ENCODE data around the gene TXNRD1.
"Not testable (repeated sequence)": the region's sequence is repeated elsewhere in the genome, so short reads cannot be mapped to it uniquely, and the experiment has no call there.

Gene TXNRD1

DNA sequence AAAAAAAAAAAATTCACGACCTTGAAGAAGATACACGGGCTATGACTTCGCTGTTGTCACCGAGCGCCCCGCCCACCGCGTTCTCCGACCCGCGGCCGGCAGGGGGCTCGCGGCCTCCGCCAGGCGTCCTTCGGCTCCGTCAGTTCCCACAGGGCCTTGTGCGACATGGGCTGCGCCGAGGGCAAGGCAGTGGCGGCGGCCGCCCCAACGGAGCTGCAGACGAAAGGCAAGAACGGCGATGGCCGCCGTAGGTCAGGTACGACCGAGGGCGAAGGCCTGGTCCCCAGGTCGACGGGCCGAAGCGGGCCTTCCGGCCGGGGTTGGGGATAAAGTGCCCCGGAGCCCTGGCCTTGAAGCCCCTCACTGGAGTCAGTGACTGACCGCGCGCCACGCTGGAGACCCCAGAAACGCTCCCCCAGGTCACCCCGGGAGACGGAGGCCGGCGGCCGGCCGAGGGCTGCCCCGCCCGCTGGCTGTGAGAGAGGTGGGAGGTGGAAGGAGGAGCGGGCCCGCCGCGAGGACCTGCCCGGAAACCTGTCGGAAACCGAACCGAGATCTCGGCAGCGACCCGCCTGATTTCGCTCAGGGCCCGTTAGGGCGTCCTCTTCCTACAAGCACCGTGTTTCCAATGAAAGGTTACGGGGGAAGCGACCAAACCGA is at the start of gene TXNRD1:
TXNRD1 (plus strand) TSS at position 142 of the 660 bp plus-strand sequence; CDS start at position 166, 24 bp downstream.
- DNase-seq: peak; percentile 91

GRCh38 chr12:104165801-104166200 is 49.8 kb upstream of the TXNRD1 start:
- no peak for DNase-seq

- no peak for DNase-seq
Measured at GRCh38 chr12:104166465-104166864, 49.1 kb upstream of the TXNRD1 start.

- DNase-seq: no peak
Measured at GRCh38 chr12:104167519-104168458, 47.8 kb upstream of the TXNRD1 start.

DNA sequence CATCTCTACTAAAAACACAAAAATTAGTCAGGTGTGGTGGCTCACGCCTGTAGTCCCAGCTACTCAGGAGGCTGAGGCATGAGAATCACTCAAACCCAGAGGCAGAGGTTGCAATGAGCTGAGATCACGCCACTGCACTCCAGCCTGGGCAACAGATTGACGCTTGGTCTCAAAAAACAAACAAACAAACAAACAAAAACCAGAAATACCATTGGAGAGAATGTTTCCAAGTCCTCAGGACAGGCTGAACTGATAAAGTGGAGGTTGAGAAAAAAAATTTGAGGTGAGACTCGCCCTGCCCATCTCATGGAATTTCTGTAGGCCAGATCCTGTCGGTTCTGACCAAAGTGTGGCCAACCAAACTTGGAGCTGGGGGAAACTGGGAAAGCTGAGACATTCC is 47.0 kb upstream of the TXNRD1 start:
- no peak for DNase-seq

- peak; percentile 38 for DNase-seq
Measured at GRCh38 chr12:104171785-104172569, 43.6 kb upstream of the TXNRD1 start.

DNA sequence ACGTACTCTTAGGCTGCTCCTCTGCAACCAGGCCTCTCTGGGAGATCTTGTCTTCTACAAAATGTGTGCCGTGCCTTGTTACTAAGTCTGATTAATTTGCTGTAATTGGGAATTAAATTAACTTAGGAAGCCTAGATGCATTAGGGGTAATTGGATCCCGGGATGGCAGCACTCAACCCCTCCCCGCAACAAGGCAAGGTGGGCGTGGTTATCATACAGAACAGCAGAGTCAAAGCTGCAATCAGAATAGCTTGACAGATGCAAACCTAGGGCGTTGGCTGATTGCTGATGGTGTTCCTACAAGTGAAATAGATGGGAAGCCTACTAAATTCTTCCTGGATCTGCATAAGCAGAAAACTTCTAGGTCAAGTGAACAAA is 43.0 kb upstream of the TXNRD1 start:
- DNase-seq: no peak

DNA sequence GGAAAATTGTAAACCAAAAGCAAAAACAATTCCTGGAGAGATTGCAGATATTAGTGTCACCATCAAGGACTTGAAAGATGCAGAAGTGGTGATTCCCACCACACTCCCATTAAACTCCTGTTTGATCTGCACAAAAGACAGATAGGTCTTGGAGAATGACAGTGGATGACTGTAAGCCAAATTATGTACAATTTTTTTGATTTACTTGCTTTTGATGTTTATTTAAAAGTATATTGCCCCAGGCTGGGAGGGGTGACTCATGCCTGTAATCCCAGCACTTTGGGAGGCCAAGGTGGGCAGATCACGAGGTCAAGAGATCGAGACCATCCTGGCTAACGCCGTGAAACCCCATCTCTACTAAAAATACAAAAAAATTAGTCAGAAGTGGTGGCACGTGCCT is 41.8 kb upstream of the TXNRD1 start:
- not testable (repeated sequence) for DNase-seq

DNA sequence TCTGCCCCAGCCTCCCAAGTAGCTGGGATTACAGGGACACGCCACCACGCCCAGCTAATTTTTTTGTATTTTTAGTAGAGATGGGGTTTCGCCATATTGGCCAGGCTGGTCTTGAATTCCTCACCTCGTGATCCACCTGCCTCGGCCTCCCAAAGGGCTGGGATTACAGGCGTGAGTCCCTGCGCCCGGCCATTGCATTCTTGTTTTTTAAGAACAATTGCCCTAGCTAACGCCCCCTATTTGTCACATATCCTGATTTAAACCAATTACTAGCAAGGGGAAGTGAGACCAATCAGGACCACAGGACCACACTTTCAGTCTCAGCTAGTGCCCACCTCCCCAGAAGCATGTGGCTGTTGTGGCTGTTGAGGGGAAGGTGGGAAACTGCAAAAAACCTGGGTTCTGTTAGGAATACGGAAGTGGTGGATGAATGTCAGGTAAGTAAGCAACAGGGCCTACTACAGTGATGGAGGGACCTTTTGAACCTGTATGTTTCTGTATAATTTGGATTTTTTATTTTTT is 39.8 kb upstream of the TXNRD1 start:
- peak; percentile 22 for DNase-seq

GRCh38 chr12:104177336-104177662 is 38.3 kb upstream of the TXNRD1 start:
- no peak for DNase-seq

GRCh38 chr12:104177663-104178501 is 37.7 kb upstream of the TXNRD1 start:
- peak; percentile 44 for DNase-seq

GRCh38 chr12:104180374-104180773 is 35.2 kb upstream of the TXNRD1 start:
- peak; percentile 2 for DNase-seq

DNA sequence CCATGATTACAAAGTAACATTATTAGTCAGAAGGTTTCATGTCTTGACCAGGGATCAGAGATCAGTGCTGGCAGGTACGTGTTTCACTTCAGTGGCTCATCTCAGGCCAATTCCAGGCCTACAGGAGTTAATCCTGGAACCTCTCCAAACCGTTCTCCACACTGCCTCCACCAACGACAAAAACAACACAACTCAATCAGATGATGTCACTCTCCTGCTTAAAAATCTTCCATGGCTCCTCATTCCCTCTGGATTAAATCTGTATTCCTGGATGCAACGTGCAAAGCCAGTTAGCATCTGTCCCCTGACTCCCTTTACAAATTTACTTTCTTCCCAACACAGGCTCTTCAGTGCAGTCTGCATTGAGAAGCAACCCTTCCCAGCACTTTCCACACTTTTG is 34.3 kb upstream of the TXNRD1 start:
- peak; percentile 10 for DNase-seq

GRCh38 chr12:104182144-104182543 is 33.4 kb upstream of the TXNRD1 start:
- DNase-seq: peak; percentile 22

GRCh38 chr12:104182621-104183378 is 32.8 kb upstream of the TXNRD1 start:
- DNase-seq: peak; percentile 7

DNA sequence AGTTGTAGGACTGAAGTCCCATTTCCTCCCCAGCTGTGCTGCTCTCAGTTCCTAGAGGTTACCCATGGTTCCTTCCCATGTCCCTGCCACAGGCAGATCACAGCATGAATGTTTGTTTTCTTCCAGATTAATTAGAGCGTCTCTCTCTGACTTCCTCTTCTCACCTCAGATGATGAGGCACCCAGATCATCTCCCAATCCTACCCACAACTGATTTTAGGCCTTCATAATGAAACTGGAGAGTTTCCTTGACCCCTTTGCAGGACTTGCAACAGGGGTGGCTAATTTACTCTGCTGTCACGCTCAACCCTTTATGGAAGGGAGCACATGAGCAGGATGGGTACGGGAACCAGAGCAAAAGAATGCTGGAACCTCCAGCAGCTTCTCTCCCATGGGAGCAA is 32.1 kb upstream of the TXNRD1 start:
- no peak for DNase-seq

DNA sequence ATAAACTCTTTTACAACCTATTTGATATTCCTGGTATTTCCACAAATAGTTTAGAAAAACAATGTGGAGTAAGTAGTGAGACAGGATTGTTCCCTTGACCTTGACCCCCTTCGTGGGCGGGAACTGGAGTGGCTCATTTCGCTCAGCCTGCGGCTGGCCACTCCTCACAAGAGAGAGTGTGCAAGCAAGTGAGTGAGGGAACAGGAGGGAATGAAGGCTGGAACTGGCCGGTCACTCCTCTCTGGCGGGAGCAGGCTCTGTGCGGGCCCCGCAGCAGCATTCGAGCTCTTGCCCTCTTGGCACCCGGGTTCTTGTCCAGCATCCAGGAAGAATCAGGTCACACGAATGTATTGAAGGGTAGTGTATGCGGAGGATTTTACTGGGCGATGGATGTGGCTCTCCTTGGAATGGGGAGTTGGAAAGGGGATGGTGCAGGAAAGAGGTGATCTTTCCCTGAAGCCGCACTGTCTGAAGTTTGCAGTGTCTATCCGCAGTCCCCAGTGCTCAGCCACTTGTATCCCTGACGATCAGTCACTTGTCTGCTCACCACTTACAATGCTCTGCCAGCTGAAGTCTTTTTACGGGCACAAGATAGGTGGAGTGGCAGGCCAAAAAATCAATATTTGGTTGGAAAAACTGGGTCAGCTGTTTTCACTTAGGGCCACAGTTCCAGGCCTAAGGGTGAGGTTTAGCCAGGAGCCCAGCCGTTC is 28.0 kb upstream of the TXNRD1 start:
- DNase-seq: peak; percentile 44

- DNase-seq: no peak
Measured at GRCh38 chr12:104188534-104188933, 27.0 kb upstream of the TXNRD1 start.

GRCh38 chr12:104189915-104190555 is 25.5 kb upstream of the TXNRD1 start:
- no peak for DNase-seq

DNA sequence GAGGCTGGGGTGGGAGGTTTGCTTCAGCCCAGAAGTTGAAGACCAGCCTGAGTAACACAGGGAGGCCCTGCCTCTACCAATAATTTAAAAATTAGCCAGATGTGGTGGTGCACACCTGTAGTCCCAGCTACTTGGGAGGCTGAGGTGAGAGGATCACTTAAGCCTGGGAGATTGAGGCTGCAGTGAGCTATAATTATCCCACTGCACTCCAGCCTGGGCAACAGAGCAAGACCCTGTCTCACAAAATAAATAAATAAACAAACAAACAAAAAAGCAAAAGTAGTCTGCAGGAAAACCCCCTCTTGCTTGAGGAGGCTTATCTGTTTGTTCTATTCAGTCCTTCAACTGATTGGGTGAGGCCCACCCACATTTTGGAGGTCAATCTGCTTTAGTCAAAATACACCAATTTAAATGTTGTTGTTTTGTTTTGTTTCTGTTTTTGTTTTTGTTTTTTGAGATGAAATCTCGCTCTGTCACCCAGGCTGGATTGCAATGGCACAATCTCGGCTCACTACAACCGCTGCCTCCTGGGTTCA is 24.9 kb upstream of the TXNRD1 start:
- DNase-seq: peak; percentile 18
